ENCODE measurements around the gene OSTN. TPM values are rescaled to one million over a fixed set of nuclear protein-coding genes. Genes with fewer than 3 reads are reported as not detected.

OSTN gene, protein sequence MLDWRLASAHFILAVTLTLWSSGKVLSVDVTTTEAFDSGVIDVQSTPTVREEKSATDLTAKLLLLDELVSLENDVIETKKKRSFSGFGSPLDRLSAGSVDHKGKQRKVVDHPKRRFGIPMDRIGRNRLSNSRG
- not detected in 2 replicates for total RNA-seq

DNA sequence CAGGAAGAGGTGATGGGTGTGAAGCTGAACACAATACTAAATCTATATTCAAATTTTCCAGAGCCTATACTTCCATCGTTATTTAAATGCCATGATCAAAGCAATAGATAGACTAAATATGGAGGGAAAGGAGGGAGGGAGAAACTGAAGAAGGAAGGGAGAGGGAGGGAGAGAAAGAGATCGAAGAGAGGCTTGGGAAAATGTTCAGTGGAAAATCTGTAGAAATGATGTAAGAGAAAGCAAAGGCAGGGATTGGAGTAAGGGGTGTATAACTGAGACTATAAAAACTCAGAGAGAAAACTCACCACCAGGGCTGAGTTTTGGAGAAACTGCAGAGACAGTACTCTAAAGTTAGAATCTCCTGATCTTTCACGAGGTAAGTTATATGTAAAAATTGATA, at the start of gene OSTN:
Gene OSTN, plus strand, starts transcription at position 310 of the 400 bp plus-strand sequence. CDS start 13,292 bp downstream, outside the sequence.

Other genes with a start within 250 kb of the OSTN start
- gene CCDC50, start 130.2 kb downstream of the OSTN start, total RNA-seq: 107 and 116 TPM in 2 replicates
- gene UTS2B, start 131.3 kb downstream of the OSTN start, total RNA-seq: 1.7 and 6.7 TPM in 2 replicates

All from cardiac ventricle fibroblast (primary cell).